Endothelial cell of umbilical vein (primary cell): ENCODE results near the gene PLCH1. TPM values are rescaled to one million over a fixed set of nuclear protein-coding genes. Genes with fewer than 3 reads are reported as not detected.

ENCODE experiments used
- BruUV-seq: library from RNA; stranded (reverse); fragments of 400-500 nt; replicated peaks from 2 replicates; lab custom pipeline; 2021; lab: Mats Ljungman, UMichigan
- CTCF ChIA-PET: fragments of 300-600, 350-600 bp; sonication (Branson Sonifier 250); formaldehyde crosslinking; loops from one replicate; lab custom pipeline; 2021; ENCODE audit warnings: antibody characterized with exemption, inconsistent platforms; lab: Charles Lee
- POLR2A ChIA-PET: fragments of 300-600, 350-600 bp; sonication (Branson Sonifier 250); formaldehyde crosslinking; loops from one replicate; lab custom pipeline; 2021; ENCODE audit warnings: antibody characterized with exemption, inconsistent platforms; lab: Charles Lee
- DNase-seq: peaks from one replicate; pipeline ENCODE4 v3.0.0-alpha.2; 2011; ENCODE audit warnings: low read depth, low spot score
- FAIRE-seq: peaks from 2 replicates; lab custom pipeline; 2011; peaks lifted over from hg19 to GRCh38; lab: Jason Lieb, UNC
- H2AFZ ChIP-seq: 2 replicates; pipeline ENCODE4 v1.6.0; 2012; ENCODE audit warnings: low read depth, low read length, control low read depth, inconsistent platforms
- H3K27ac ChIP-seq: 2 replicates; pipeline ENCODE4 v1.5.1; 2011; ENCODE audit warnings: low read depth, mild to moderate bottlenecking, control low read depth, low read length, moderate library complexity; ENCODE audit not compliant: insufficient read depth
- H3K27me3 ChIP-seq, 2 experiments: 2 replicates each; pipeline versions ENCODE4 v1.6.0 to v1.6.1; 2011; ENCODE audit warnings: low read length in 2 of 2, mixed read lengths in 1 of 2; ENCODE audit not compliant: control insufficient read depth in 2 of 2, insufficient read depth in 2 of 2
- H3K36me3 ChIP-seq, 2 experiments: 2 replicates in 1 of 2; 3 replicates in 1 of 2; pipeline ENCODE4 v1.5.1; 2011; ENCODE audit warnings: low read length in 2 of 2, mild to moderate bottlenecking in 1 of 2, moderate library complexity in 1 of 2; ENCODE audit not compliant: control insufficient read depth in 2 of 2, insufficient read depth in 2 of 2; ENCODE audit errors: extremely low read depth in 1 of 2
- H3K4me1 ChIP-seq: 3 replicates; pipeline ENCODE4 v1.5.1; 2011; ENCODE audit warnings: mild to moderate bottlenecking, low read length; ENCODE audit not compliant: control insufficient read depth, insufficient read depth; ENCODE audit errors: extremely low read depth
- H3K4me2 ChIP-seq: 2 replicates; pipeline ENCODE4 v1.6.1; 2011; ENCODE audit warnings: low read length, control low read depth, mixed read lengths; ENCODE audit not compliant: insufficient read depth
- H3K4me3 ChIP-seq, 3 experiments: fragments of 200-600 bp in 1 of 3; sonication (generic), shearing (Covaris generic) in 1 of 3; replicated peaks in 1 of 3; 2 replicates each; pipeline ENCODE4 v1.5.1; 2011 to 2016; ENCODE audit warnings: control low read depth in 3 of 3, low read length in 3 of 3, mild to moderate bottlenecking in 2 of 3, inconsistent platforms in 1 of 3, low read depth in 1 of 3, moderate library complexity in 1 of 3; ENCODE audit not compliant: insufficient read depth in 1 of 3
- H3K79me2 ChIP-seq: 2 replicates; pipeline ENCODE4 v1.6.0; 2012; ENCODE audit warnings: low read length, inconsistent platforms; ENCODE audit not compliant: control insufficient read depth, insufficient read depth
- H3K9ac ChIP-seq: replicated peaks from 2 replicates; pipeline ENCODE3; 2011; ENCODE audit warnings: low read length, control low read depth; ENCODE audit not compliant: insufficient read depth; ENCODE audit errors: extremely low read depth
- H3K9me1 ChIP-seq: replicated peaks from 3 replicates; pipeline ENCODE4 v1.6.0; 2011; ENCODE audit warnings: mild to moderate bottlenecking, low read length; ENCODE audit not compliant: control insufficient read depth, insufficient read depth; ENCODE audit errors: extremely low read depth
- H3K9me3 ChIP-seq: replicated peaks from 2 replicates; pipeline ENCODE4 v1.5.1; 2012; ENCODE audit warnings: low read length, inconsistent platforms; ENCODE audit not compliant: control insufficient read depth, insufficient read depth
- H4K20me1 ChIP-seq: replicated peaks from 2 replicates; pipeline ENCODE3; 2011; ENCODE audit warnings: mild to moderate bottlenecking, low read length; ENCODE audit not compliant: control insufficient read depth, insufficient read depth; ENCODE audit errors: extremely low read depth
- EZH2 ChIP-seq: IDR thresholded peaks from 2 replicates; pipeline ENCODE4 v1.6.1; 2012; ENCODE audit warnings: borderline replicate concordance, low read depth, mild to moderate bottlenecking, moderate library complexity, low read length, inconsistent platforms; ENCODE audit not compliant: severe bottlenecking
- FOS ChIP-seq: IDR thresholded peaks from 2 replicates; pipeline ENCODE4 v1.6.1; 2011; ENCODE audit warnings: mild to moderate bottlenecking, low read length, moderate library complexity, borderline replicate concordance; ENCODE audit not compliant: insufficient read depth
- GATA2 ChIP-seq: IDR thresholded peaks from 2 replicates; pipeline ENCODE4 v1.7.0; 2011; ENCODE audit warnings: low read depth, mild to moderate bottlenecking, moderate library complexity, mixed read lengths, low read length; ENCODE audit not compliant: insufficient read length, insufficient read depth
- JUN ChIP-seq: IDR thresholded peaks from 2 replicates; pipeline ENCODE4 v1.6.1; 2011; ENCODE audit warnings: borderline replicate concordance, low read depth; ENCODE audit not compliant: insufficient read length, insufficient read depth
- MYC ChIP-seq: IDR thresholded peaks from one replicate; pipeline ENCODE4 v1.6.1; 2011; ENCODE audit warnings: mild to moderate bottlenecking, low read depth, low read length
- POLR2A ChIP-seq: IDR thresholded peaks from 2 replicates; pipeline ENCODE4 v1.6.1; 2012; ENCODE audit warnings: low read depth, mild to moderate bottlenecking, control low read depth, low read length
- dilution Hi-C: fragments of 300-500 bp; cut with MboI; formaldehyde crosslinking; loops from one replicate; pipeline ENCODE4 v1.15.0; 2019; ENCODE audit warnings: low sequenced_read_pairs; ENCODE audit not compliant: extremely low pct_ligation_motif_present
- intact Hi-C: fragments of 100-400 bp; cut with micrococcal nuclease; formaldehyde crosslinking; loops from one replicate; pipeline ENCODE4 v1.10.0; 2022
- polyA plus RNA-seq, 4 experiments: library from polyadenylated mRNA; depleted of rRNA in 3 of 4; stranded (reverse) in 3 of 4; unstranded in 1 of 4; fragments of >200 nt; gene quantifications; 2 replicates each; pipeline versions ENCODE4 v1.2.1 to v1.2.3, GENCODE V29; 2011 to 2012; ENCODE audit warnings: missing spikeins in 1 of 4
- total RNA-seq: library from RNA; stranded (reverse); gene quantifications from 2 replicates; pipeline ENCODE4 v1.2.3, GENCODE V29; 2021
- TF ChIP-seq, protein P1 (sequence below), 2 donors: IDR thresholded peaks; 1 replicate in 1 of 2; 2 replicates in 1 of 2; pipeline ENCODE4 v1.5.1; 2011; ENCODE audit warnings: low read length in 2 of 2, mild to moderate bottlenecking in 2 of 2, moderate library complexity in 2 of 2, control low read depth in 1 of 2, inconsistent platforms in 1 of 2, low read depth in 1 of 2; ENCODE audit not compliant: insufficient read depth in 1 of 2; ENCODE audit errors: extremely low read depth in 1 of 2

The PLCH1 gene
- total and polyA plus RNA-seq, 2 donors (not counting 3 experiments of a cell fraction or from before 2014, with no cell fraction given): 0.03 TPM; not detected in 1

DNA sequence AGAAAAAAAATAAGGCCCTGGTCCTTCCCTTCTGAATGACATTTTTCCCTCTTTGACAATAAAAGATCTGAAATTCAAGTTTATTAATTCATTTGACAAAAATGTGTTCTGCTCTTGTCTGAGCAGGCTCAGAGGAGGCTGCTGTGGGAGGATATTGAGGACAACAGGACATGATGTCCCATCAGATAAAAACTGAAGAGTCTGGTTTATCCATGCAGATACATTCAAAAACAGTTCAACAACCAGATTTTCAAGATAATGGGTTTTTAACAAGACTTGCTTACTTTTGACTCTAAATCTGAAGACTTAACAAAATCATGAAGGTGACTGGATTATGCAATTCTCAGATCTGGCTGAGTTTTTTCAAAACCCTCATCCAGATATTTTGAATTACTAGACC is 414.5 kb downstream of the PLCH1 start:
- peak; percentile 26 for FAIRE-seq
- Histone ChIP-seq H3K36me3 (no peaks in the 10 kb centered on the region), H3K27me3 (peaks cover 0 to 2% of the 10 kb centered on the region in 2 experiments), H2AFZ (no peak overlapping the region), H3K4me3 (no peak overlapping the region), H3K4me1 (no peaks in the 10 kb centered on the region), H3K27ac (no peak overlapping the region), H3K9me1 (no peaks in the 10 kb centered on the region), H3K9ac (no peak overlapping the region), H3K4me2 (no peak overlapping the region), H4K20me1 (no peaks in the 10 kb centered on the region), H3K79me2 (no peaks in the 10 kb centered on the region), H3K9me3 (no peaks in the 10 kb centered on the region)
- ChIA-PET CTCF (no interaction called here), POLR2A (no interaction called here)
- TF ChIP-seq MYC: no peak
- no TSS peak for BruUV-seq
- dilution Hi-C loops: no loop called here
- intact Hi-C loops: no loop called here
- DNase-seq: no peak

DNA sequence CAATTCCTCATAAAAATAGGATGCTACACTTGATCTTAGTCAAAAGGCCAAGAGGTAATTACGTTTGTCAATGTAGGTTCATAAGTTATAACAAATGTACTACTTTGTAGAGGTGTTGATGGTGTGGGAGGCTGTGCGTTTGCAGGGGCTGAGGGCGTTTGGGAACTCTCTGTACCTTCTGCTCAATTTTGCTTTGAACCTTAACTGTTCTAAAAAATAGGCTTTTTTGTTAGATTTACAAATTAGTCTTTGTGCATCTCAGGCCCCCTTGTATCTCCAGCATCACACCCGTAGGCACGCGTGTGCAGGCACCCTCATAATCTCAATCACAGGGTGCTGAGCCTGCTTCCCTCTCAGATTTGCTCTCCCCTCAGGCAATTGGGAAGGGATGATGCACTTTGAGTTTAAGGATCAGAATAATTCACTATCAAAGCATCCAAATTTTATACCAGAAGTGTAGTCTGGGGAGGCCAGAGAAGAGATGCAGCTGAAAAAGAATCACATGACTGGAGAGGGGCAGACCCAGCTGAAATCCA is 415.3 kb downstream of the PLCH1 start:
- no peak overlapping the region for H3K4me3 ChIP-seq
- no peak overlapping the region for H3K27ac ChIP-seq
- H3K4me1 ChIP-seq: no peaks in the 10 kb centered on the region
- no peaks in the 10 kb centered on the region for H3K36me3 ChIP-seq
- TF ChIP-seq JUN (no peak), GATA2 (no peak), MYC (no peak), FOS (no peak), POLR2A (no peak), EZH2 (no peak)
- TF ChIP-seq, protein P1, sequence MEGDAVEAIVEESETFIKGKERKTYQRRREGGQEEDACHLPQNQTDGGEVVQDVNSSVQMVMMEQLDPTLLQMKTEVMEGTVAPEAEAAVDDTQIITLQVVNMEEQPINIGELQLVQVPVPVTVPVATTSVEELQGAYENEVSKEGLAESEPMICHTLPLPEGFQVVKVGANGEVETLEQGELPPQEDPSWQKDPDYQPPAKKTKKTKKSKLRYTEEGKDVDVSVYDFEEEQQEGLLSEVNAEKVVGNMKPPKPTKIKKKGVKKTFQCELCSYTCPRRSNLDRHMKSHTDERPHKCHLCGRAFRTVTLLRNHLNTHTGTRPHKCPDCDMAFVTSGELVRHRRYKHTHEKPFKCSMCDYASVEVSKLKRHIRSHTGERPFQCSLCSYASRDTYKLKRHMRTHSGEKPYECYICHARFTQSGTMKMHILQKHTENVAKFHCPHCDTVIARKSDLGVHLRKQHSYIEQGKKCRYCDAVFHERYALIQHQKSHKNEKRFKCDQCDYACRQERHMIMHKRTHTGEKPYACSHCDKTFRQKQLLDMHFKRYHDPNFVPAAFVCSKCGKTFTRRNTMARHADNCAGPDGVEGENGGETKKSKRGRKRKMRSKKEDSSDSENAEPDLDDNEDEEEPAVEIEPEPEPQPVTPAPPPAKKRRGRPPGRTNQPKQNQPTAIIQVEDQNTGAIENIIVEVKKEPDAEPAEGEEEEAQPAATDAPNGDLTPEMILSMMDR (IDR thresholded peaks at IDR 0.05; ENCODE audit: extremely low read depth in 1 of 2, insufficient read depth in 1 of 2, low read depth in 1 of 2, low read length in 2 of 2): no peak
- CTCF ChIA-PET: no interaction called here
- H2AFZ ChIP-seq: no peak overlapping the region
- POLR2A ChIA-PET: no interaction called here
- no peaks in the 10 kb centered on the region for H3K9me3 ChIP-seq
- DNase-seq (no peak), FAIRE-seq (no peak)
- dilution Hi-C loops (no loop called here), intact Hi-C loops (no loop called here)
- H3K27me3 ChIP-seq: peaks cover 0 to 2% of the 10 kb centered on the region in 2 experiments
- H3K79me2 ChIP-seq: no peaks in the 10 kb centered on the region
- no TSS peak for BruUV-seq
- H3K4me2 ChIP-seq: no peak overlapping the region
- H3K9me1 ChIP-seq: no peaks in the 10 kb centered on the region
- no peaks in the 10 kb centered on the region for H4K20me1 ChIP-seq
- no peak overlapping the region for H3K9ac ChIP-seq
